GM21723 (cell line): Measurements from ENCODE around the gene PLXDC2.

ENCODE experiments used
- ATAC-seq: cut with Tn5 transposase; IDR thresholded peaks from one replicate; pipeline ENCODE4 v1.9.1; 2021; ENCODE audit warnings: mild to moderate bottlenecking, moderate library complexity; ENCODE audit not compliant: unreplicated experiment

PLXDC2 gene

GRCh38 chr10:20247891-20248708, 431.9 kb downstream of the PLXDC2 start:
- no peak for ATAC-seq

- ATAC-seq, result no peak
Observed at GRCh38 chr10:20254078-20254477, 437.8 kb downstream of the PLXDC2 start.

GRCh38 chr10:20254497-20254896, 438.3 kb downstream of the PLXDC2 start:
- no peak for ATAC-seq

GRCh38 chr10:20256969-20257368, 440.7 kb downstream of the PLXDC2 start:
- no peak for ATAC-seq

GRCh38 chr10:20257422-20257821, 441.2 kb downstream of the PLXDC2 start:
- no peak for ATAC-seq

GRCh38 chr10:20265146-20265545, 448.9 kb downstream of the PLXDC2 start:
- ATAC-seq, result no peak

- ATAC-seq, result no peak
Observed at GRCh38 chr10:20267734-20268133, 451.5 kb downstream of the PLXDC2 start.

- ATAC-seq, result no peak
Observed at GRCh38 chr10:20271490-20271889, 455.3 kb downstream of the PLXDC2 start.

GRCh38 chr10:20272608-20273007, 456.4 kb downstream of the PLXDC2 start:
- ATAC-seq, result no peak

GRCh38 chr10:20274571-20274970, 458.3 kb downstream of the PLXDC2 start:
- ATAC-seq, result no peak

GRCh38 chr10:20276127-20276979, 460.1 kb downstream of the PLXDC2 start:
- ATAC-seq, result no peak

- no peak for ATAC-seq
Observed at GRCh38 chr10:20277820-20278219, 461.6 kb downstream of the PLXDC2 start.

- no peak for ATAC-seq
Observed at GRCh38 chr10:20281579-20281978, 465.3 kb downstream of the PLXDC2 start.

GRCh38 chr10:20287586-20287985, 471.4 kb downstream of the PLXDC2 start:
- no peak for ATAC-seq

GRCh38 chr10:20288060-20288459, 471.8 kb downstream of the PLXDC2 start:
- no peak for ATAC-seq

GRCh38 chr10:20289070-20289828, 473.0 kb downstream of the PLXDC2 start:
- no peak for ATAC-seq

GRCh38 chr10:20298417-20298816, 482.2 kb downstream of the PLXDC2 start:
- no peak for ATAC-seq

GRCh38 chr10:20299034-20299736, 483.0 kb downstream of the PLXDC2 start:
- ATAC-seq, result no peak

- ATAC-seq, result no peak
Observed at GRCh38 chr10:20300735-20301134, 484.5 kb downstream of the PLXDC2 start.

GRCh38 chr10:20302033-20302432, 485.8 kb downstream of the PLXDC2 start:
- no peak for ATAC-seq
